ENCODE measurements around the gene DDX28. TPM values are rescaled to one million over a fixed set of nuclear protein-coding genes. Genes with fewer than 3 reads are reported as not detected.
"Not testable (repeated sequence)": the region's sequence is repeated elsewhere in the genome, so short reads cannot be mapped to it uniquely, and the experiment has no call there.

Gene DDX28
- total and polyA plus RNA-seq, 3 donors from 2014 or later: 18.6 to 19.9 (median 19.1) TPM

GRCh38 chr16:67977469-67978227 lies 45.4 kb downstream of the DDX28 start:
- Histone ChIP-seq H3K4me1 (no peaks in the 10 kb centered on the region), H3K36me3 (ENCODE audit: low read depth, missing control alignments) (no peaks in the 10 kb centered on the region), H3K4me3 (no peak overlapping the region), H3K9me3 (no peaks in the 10 kb centered on the region), H3K27ac (no peak overlapping the region), H3K27me3 (no peaks in the 10 kb centered on the region)
- WGBS, 2 donors: 62 to 88% methylated on average over 5 to 9 of the region's 9 CpGs
- intact Hi-C loops (cut with DNase I; ENCODE audit: low total_unique reads): no loop called here
- TF ChIP-seq CTCF (IDR thresholded peaks at IDR 0.05): no peak
- no peak for TF ChIP-seq POLR2A (IDR thresholded peaks at IDR 0.05)
- no peak for DNase-seq

- 79% methylated on average over 5 of the region's 5 CpGs; no CpG with 5 or more reads in 1 of the 2 donors for WGBS, 2 donors
- no peaks in the 10 kb centered on the region for H3K27me3 ChIP-seq
- no peak for DNase-seq
- TF ChIP-seq POLR2A (IDR thresholded peaks at IDR 0.05) (no peak), CTCF (IDR thresholded peaks at IDR 0.05) (no peak)
- no peak overlapping the region for H3K27ac ChIP-seq
- no peaks in the 10 kb centered on the region for H3K36me3 ChIP-seq (ENCODE audit: low read depth, missing control alignments)
- intact Hi-C loops (cut with DNase I; ENCODE audit: low total_unique reads): no loop called here
- no peaks in the 10 kb centered on the region for H3K9me3 ChIP-seq
- H3K4me3 ChIP-seq: no peak overlapping the region
- H3K4me1 ChIP-seq: no peaks in the 10 kb centered on the region
Observed at GRCh38 chr16:67977005-67977404, 46.0 kb downstream of the DDX28 start.

GRCh38 chr16:67976205-67976604 lies 46.8 kb downstream of the DDX28 start:
- intact Hi-C loops (cut with DNase I; ENCODE audit: low total_unique reads): no loop called here

GRCh38 chr16:67975321-67976105 lies 47.5 kb downstream of the DDX28 start:
- Histone ChIP-seq H3K4me1 (no peaks in the 10 kb centered on the region), H3K27me3 (no peaks in the 10 kb centered on the region), H3K36me3 (ENCODE audit: low read depth, missing control alignments) (no peaks in the 10 kb centered on the region), H3K9me3 (no peaks in the 10 kb centered on the region), H3K27ac (no peak overlapping the region), H3K4me3 (no peak overlapping the region)
- DNase-seq: no peak
- WGBS, 2 donors: 83% methylated on average over 12 to 13 of the region's 14 CpGs
- intact Hi-C loops (cut with DNase I; ENCODE audit: low total_unique reads): no loop called here
- TF ChIP-seq CTCF (IDR thresholded peaks at IDR 0.05) (no peak), POLR2A (IDR thresholded peaks at IDR 0.05) (no peak)

More at GRCh38 chr16:67976205-67976604, 46.8 kb downstream of the DDX28 start:
- H3K4me1 ChIP-seq: no peaks in the 10 kb centered on the region
- H3K9me3 ChIP-seq: no peaks in the 10 kb centered on the region
- no peak overlapping the region for H3K27ac ChIP-seq
- TF ChIP-seq CTCF (IDR thresholded peaks at IDR 0.05): no peak
- no peak for TF ChIP-seq POLR2A (IDR thresholded peaks at IDR 0.05)
- H3K27me3 ChIP-seq: no peaks in the 10 kb centered on the region
- H3K36me3 ChIP-seq (ENCODE audit: low read depth, missing control alignments): no peaks in the 10 kb centered on the region
- no peak overlapping the region for H3K4me3 ChIP-seq
- WGBS, 2 donors: 90 to 100% methylated on average over 2 of the region's 2 CpGs
- DNase-seq: no peak

GRCh38 chr16:67972285-67972684 lies 50.7 kb downstream of the DDX28 start:
- H3K27ac ChIP-seq; H3K9me3 ChIP-seq; H3K4me3 ChIP-seq; H3K4me1 ChIP-seq; H3K36me3 ChIP-seq (ENCODE audit: low read depth, missing control alignments); H3K27me3 ChIP-seq; intact Hi-C loops (cut with DNase I; ENCODE audit: low total_unique reads); DNase-seq: not testable (repeated sequence)
- WGBS, 2 donors: 87 to 95% methylated on average over 7 of the region's 7 CpGs

Measured in testis (tissue), 3 donors.